G401.6 (cell line): ENCODE results near the gene MRGPRX4.

Experiments used
- FAIRE-seq: peaks from 2 replicates; lab custom pipeline; 2012; peaks lifted over from hg19 to GRCh38; lab: Jason Lieb, UNC

MRGPRX4 gene

GRCh38 chr11:18221274-18221876 lies 48.7 kb downstream of the MRGPRX4 start:
- FAIRE-seq = no peak

DNA sequence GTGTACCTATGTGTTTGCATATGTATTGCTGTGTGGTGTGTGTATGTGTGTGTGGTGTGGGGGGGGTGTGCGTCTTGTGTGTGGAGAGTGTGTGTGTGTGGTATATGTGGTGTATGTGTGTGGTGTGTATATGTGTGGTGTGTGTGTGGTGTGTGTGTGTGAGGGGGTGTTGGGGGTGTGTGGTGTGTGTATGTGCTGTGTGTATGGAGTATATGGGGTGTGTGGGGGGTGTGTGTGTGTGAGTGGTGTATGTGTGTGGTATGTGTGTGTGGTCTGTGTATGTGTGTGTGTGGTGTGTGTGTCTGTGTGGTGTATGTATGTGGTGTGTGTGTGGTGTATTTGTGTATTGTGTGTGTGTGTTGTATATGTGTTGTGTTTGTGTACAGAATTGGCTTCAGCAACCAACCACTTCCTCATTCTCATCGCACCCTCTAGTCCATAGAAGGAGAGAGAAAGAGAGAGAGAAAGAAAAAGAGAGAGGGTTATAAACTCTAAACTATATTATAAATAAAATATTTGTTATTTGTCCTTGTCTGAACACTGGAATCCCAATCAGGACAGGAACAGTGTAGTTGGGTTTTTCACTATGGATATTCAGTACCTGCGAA lies 50.3 kb downstream of the MRGPRX4 start:
- no peak for FAIRE-seq
